A549 (cell line): ENCODE results near the gene MPRIP.

Experiments used
- CBX2 ChIP-seq: fragments of 200-600 bp; sonication (generic); IDR thresholded peaks from 2 replicates; pipeline ENCODE4 v1.6.1; 2016; ENCODE audit warnings: low read depth, mild to moderate bottlenecking, borderline replicate concordance
- EP300 ChIP-seq, 2 experiments: fragments of >200 bp; sonication (Bioruptor Twin); formaldehyde crosslinking; IDR thresholded peaks; 2 replicates in 1 of 2; 3 replicates in 1 of 2; pipeline ENCODE4 v1.6.1; 2016 to 2017
- ESRRA ChIP-seq: fragments of 150-350 bp; IDR thresholded peaks from 2 replicates; pipeline ENCODE4 v1.6.1; 2014; ENCODE audit warnings: mild to moderate bottlenecking, low read length, borderline replicate concordance
- MAX ChIP-seq: IDR thresholded peaks from 2 replicates; pipeline ENCODE4 v1.6.1; 2012
- POLR2A ChIP-seq: IDR thresholded peaks from 2 replicates; pipeline ENCODE4 v1.6.1; 2012; ENCODE audit warnings: mild to moderate bottlenecking, low read length
- ZC3H11A ChIP-seq: fragments of 450-650 bp; IDR thresholded peaks from 2 replicates; pipeline ENCODE4 v1.6.1; 2014; ENCODE audit warnings: antibody characterized with exemption, mild to moderate bottlenecking
- TF ChIP-seq, protein P1 (sequence below): fragments of >200 bp; sonication (Bioruptor Twin); formaldehyde crosslinking; IDR thresholded peaks from 3 replicates; pipeline ENCODE4 v1.5.1; 2016
- TF ChIP-seq, protein P2 (sequence below): fragments of >200 bp; sonication (Bioruptor Twin); formaldehyde crosslinking; IDR thresholded peaks from 2 replicates; pipeline ENCODE4 v1.6.1; 2016

GRCh38 chr17:17080781-17081180, 38.5 kb downstream of the MPRIP start:
- TF ChIP-seq, protein P1, sequence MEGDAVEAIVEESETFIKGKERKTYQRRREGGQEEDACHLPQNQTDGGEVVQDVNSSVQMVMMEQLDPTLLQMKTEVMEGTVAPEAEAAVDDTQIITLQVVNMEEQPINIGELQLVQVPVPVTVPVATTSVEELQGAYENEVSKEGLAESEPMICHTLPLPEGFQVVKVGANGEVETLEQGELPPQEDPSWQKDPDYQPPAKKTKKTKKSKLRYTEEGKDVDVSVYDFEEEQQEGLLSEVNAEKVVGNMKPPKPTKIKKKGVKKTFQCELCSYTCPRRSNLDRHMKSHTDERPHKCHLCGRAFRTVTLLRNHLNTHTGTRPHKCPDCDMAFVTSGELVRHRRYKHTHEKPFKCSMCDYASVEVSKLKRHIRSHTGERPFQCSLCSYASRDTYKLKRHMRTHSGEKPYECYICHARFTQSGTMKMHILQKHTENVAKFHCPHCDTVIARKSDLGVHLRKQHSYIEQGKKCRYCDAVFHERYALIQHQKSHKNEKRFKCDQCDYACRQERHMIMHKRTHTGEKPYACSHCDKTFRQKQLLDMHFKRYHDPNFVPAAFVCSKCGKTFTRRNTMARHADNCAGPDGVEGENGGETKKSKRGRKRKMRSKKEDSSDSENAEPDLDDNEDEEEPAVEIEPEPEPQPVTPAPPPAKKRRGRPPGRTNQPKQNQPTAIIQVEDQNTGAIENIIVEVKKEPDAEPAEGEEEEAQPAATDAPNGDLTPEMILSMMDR, result no peak
- TF ChIP-seq POLR2A, result no peak
- TF ChIP-seq ESRRA, result no peak
- TF ChIP-seq, protein P2, sequence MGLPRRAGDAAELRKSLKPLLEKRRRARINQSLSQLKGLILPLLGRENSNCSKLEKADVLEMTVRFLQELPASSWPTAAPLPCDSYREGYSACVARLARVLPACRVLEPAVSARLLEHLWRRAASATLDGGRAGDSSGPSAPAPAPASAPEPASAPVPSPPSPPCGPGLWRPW, result no peak
- no peak for TF ChIP-seq MAX
- TF ChIP-seq EP300 (IDR thresholded peaks at IDR 0.05), result no peak
- TF ChIP-seq CBX2, result no peak
- no peak for TF ChIP-seq ZC3H11A
